Islet precursor cell (in vitro differentiated cells): ENCODE measurements around the gene RIOX2.
A peak's percentile ranks its signal among the peaks of the same experiment; 100 is the strongest.

Experiments
- DNase-seq: peaks from one replicate; pipeline ENCODE4 v3.0.0-alpha.2; 2018

The RIOX2 gene

DNA sequence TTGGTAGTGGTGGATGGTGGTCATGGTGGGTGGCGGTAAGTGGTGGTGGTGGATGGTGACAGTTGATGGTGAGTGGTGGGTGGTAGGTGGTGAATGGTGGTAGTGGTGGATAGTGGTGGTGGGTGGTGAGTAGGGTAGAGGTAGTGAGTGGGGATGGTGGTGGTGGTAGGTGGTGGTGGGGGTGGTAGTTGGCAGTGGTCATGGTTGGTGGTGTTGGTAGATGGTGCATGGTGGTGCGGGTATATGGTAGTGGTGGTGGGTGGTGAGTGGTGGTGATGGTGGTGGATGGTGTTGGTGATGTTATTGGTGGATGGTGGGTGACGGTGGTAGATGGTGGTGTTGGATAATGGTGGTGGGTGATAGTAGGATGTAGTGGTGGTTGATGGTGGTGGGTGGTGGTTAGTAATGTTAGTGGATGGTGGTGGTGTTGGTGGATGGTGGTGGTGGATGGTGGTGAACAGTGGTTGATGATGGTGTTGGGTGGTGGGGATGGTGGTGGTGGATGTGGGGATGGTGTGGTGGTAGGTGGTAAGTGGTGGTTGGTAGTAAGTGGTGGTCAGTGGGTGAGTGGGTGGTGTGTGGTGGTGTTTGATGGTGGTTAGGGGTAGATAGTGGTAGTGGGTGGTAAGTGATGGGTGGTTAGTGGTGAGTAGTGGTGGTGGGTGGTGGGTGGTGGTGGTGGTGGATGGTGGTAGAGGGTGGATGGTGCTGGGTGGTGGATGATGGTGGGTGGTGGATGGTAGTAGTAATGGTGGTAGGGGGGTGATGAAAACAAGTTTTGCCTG lies 16.7 kb upstream of the RIOX2 start:
- DNase-seq = no peak

- no peak for DNase-seq
Observed at GRCh38 chr3:97987306-97987705, 15.1 kb upstream of the RIOX2 start.

- DNase-seq = no peak
Observed at GRCh38 chr3:97983933-97984491, 11.8 kb upstream of the RIOX2 start.

DNA sequence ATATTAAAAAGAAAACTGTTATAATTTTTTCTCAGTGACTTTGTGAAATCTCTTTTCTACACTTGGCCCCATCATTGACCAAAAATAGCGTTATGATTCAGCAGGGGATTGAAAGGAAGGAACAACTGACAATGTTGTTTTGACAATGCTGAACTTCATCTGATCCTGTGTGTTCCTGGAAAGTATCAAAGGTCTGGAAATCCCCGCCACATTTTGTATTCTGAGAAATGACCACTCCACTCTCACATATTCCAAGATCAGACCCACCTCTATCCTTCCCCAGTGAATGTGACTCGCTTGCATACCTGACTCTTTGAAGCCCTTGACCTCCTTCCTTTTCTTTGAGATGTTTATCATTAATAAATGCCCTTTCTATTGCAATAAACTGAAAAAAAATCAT lies 9.7 kb upstream of the RIOX2 start:
- DNase-seq = no peak

- no peak for DNase-seq
Observed at GRCh38 chr3:97979610-97980009, 7.4 kb upstream of the RIOX2 start.

DNA sequence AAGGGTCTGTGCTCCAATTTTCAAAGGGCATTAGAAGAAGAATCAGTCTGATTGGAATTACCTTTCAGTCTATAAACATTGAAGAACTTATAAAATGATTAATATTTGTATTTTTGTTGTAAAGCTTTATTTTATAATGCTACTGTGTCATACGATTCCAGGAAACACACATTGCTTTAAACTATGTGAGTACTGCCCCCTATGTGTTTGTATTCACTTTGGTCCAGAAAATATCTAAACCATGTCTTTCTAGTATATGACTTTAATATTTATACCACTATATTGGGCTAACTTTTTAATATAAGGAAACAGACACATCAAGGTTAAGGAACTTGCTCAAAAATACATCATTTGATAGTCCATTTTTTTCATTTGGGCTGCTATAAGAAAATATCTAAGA lies 3.2 kb upstream of the RIOX2 start:
- no peak for DNase-seq

GRCh38 chr3:97974996-97975395 lies 2.8 kb upstream of the RIOX2 start:
- DNase-seq = no peak

GRCh38 chr3:97972976-97973375 lies 745 bp upstream of the RIOX2 start:
- DNase-seq = no peak

DNA sequence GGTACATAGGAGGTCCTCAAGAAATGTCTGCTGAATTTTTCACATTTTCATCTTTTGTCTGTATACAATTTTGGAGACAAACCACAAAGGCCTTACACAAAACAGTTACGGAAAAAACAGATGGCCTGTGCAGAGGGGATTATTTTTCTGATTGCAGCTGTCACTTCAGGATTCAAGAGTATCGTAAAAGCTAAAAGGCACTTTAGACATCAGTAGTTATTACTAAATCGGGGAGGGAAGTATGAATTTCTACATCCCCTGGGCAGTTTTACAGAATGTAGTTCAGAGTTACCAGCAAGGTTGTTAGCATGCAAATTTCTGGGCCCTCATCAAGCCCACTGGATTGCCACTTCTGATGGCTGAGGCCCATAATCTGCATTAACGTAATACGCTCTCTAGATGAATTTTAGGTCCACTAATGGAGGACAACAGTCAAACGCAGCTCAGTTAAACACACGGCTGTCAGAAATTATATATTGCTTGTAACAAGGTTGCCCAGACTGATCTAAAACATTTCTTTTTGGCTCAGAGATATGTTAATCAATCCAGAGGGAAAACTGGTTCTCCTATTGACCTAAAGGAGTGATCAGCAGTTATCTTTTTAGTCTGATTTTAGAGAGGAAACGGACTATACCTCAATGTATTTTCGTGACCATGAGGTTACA lies 1.1 kb downstream of the RIOX2 start:
- no peak for DNase-seq

DNA sequence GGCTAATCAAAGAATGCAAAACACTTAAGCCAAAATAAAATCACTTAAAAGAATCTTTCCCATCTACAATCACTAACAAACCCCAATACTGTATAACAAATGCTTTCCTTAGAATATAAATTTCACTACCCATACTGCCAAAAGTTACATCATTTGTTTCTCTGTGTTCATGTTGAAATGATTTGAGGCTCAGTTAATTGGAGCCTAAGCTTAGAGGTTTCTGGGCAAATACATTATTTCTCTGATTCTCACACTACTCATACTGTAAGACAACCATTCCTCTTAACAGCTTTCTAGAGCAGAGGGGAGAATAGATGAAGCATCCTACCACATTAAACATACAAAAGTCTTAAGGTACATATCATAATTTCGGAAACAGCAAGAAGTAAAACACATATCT lies 2.1 kb downstream of the RIOX2 start:
- DNase-seq = no peak

DNA sequence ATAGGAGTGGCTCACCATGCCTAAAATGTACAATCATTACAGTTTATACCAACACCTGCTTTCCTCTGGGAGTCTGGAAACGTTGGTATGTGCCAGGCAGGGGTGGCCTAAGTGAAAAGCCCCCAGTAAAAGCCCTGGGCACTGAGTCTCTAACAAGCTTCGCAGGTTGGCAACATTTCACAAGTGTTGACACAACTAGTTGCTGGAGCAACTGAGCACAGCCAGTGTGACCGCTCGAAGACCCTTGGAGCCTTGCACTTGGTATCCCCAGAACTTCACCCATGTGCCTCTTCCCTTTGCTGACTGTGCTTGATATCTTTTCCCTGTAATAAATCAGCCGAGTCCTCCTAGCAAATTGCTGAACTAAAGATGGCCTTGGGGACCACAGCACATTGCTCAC lies 2.7 kb downstream of the RIOX2 start:
- no peak for DNase-seq

DNA sequence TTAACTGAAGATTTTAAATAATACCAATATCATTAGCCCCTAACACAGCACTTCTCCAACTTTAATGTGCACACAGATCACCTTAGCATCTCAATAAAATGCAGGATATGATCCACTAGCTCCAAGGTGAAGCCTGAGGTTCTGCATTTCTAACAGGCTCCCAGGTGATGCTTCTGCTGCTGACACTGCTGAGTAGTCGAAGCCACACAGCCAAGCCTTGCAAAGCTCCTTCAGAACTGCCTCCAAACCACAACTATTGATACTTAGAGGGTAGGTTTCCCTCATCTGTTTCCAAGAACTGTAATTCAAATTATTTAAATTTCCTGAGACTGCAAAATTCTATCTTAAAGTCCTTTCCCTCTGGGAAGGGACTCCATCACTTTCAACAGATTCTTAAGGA lies 3.9 kb downstream of the RIOX2 start:
- no peak for DNase-seq

GRCh38 chr3:97967966-97968365 lies 4.3 kb downstream of the RIOX2 start:
- DNase-seq = no peak

DNA sequence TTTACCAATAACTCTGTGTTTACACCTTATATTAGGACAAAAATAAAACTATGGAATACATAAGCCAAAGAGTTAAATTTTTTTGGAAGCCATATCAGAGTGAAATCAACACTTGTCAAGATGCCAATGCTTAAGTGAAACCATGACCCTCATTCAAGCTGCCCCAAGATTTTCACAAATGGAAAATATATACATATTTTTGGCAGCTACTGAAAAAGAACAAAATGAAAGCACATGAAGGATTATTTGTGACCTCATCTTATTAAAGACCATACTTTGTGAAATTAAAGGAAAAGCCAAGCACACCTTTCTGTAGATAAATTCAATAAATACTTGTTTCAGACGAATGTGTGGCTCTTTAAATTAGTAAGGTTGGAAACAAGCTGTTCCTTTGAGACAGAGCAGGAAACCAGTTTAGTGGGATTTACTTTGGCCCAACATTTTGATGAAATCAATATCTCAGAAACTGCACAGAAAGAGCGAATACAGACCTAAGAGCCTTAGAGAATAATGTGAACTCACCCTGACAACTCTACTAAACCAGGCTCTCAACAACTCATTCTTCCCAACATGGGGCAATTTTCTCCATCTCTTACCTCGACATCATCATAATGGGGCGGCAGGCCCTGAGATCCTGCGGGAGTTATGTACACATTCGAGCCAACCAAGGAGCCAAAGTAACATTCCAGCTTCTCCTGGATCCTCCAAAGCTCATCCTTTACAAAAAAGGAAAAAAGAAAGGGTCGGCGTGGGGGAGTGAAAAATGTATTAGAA lies 11.1 kb downstream of the RIOX2 start:
- no peak for DNase-seq

- no peak for DNase-seq
Observed at GRCh38 chr3:97960551-97960950, 11.7 kb downstream of the RIOX2 start.

GRCh38 chr3:97959872-97960271 lies 12.4 kb downstream of the RIOX2 start:
- no peak for DNase-seq

DNA sequence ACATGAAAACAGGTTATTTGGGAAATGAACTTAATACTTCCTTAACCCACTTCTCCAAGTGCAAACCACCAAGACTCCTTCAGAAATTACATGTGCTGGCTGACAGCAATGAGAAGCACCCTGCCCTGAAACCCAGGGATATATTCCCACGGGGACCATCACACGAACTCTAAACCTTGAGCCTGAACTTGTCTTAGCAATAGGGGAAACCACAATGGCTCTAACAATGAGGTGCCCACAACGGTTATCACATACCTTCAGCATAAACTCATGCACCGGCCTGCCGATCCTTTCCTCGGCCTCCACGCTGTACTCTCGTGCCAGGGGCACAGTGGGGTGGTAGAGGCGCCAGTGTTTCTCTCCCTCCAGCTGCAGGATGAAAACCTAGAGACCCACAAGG lies 13.4 kb downstream of the RIOX2 start:
- DNase-seq = no peak

DNA sequence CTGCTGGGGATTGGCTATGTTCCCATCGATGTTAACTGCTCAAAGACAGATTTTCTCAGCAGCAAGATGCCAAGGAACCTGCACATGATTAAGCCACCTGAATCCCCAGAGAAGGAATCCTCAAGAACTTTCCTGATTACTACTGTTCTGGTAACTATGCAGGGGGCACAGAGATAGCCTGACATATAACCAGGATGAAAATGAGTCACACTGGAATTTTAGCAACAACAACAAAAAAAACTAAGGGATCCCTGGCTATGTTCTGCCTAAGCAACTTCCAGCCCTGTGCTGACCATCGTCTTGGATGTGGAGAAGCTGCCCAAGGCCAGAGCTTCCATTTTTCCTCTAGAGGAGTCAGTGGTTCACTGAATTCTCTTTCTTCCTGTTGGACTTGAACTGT lies 13.8 kb downstream of the RIOX2 start:
- DNase-seq = no peak

DNA sequence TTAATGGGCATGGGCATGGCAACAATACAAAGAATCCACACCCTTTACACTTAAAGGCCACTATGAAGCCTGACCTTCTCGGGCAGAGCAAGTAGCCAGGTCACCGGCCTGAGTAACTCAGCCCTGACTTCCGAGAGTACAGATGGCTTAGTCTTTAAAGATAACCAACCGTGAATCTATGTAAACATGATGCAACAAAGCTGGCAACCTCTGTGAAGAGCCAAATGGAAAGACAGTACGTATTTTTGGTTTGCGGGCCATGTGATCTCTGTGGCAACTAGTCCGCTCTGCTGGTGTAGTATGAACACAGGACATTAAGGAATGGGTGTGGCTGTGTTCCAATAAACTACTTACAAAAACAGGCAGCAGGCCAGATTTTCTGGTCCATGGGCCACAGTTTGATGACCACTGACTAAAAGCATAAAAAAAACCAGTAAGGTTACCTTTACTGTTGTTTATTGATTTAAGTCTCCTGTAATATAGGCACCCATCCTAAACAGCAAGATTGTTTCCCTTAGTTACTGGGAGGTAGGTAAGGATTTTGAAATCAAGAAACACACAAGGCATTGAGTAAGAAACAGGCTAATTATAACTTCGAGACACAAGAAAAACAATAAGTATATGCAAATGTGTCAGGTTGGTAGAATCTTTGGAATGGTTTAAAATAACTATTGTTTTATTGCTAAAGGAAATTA lies 14.5 kb downstream of the RIOX2 start:
- DNase-seq = no peak

DNA sequence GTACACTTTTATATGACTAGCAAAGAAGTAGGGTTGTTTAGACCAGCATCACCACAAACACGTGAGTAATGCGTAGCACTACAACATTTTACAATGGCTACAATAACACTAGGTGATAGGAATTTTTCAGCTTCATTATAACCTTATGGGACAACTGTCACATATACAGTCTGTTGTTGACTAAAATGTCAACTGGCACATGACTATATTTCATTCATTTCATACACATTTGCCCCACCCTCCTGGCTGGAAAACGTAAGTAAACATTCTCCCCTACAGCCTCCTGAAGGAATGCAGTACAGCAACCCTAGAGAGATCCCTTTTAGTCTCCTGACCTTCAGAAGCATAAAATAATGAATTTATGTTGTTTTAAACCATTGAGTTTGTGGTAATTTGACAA lies 16.2 kb downstream of the RIOX2 start:
- DNase-seq = no peak

GRCh38 chr3:97954228-97954827 lies 17.9 kb downstream of the RIOX2 start:
- DNase-seq = no peak

DNA sequence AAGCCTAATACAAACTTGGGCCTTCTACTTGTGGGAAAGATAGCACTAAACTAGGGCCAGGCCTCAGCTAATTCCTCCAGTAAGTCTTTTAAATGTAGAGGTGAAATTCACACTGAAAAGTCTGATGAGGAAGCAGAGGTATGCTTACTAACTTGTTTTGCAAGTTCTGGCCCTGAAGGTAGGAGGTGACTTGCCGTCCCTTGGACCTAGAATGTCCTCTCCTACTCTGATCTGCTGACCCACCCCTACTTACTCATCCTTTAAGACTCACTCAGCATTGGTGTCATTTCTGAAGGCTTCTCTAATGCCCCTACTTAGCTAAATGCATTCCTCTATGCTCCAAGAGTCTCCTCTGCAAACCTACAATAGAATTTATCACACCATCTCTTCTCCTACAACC lies 19.4 kb downstream of the RIOX2 start:
- DNase-seq = peak; percentile 64

GRCh38 chr3:97952280-97952679 lies 20.0 kb downstream of the RIOX2 start:
- DNase-seq = no peak
